NCI-H82 treated with DMSO at 0.1 percent for 48 hours (cell line): ENCODE measurements around the gene P2RY2.

Source experiments
- DNase-seq: peaks from one replicate; lab custom pipeline; 2025; ENCODE audit not compliant: unreplicated experiment; lab: John Stamatoyannopoulos, UW

Gene P2RY2

DNA sequence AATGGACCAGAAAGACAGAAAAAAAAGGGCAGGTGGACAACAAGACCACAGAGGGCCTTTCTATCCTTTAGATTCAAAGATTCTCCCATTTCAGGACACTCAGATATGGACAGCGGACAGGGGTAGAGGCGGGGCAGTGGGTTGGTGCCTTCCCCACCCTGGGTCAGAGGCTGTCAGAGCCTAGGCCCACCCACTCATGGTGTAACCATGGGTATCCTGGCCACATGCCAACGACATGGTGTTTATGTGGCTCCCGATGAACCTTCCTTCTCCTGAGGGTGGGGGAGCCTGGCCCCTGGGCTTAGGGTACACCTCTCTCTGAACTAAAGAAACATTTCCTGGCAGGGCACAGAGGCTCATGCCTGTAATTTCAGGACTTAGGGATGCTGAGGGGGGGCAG, 14.3 kb upstream of the P2RY2 start:
- DNase-seq, result no peak

DNA sequence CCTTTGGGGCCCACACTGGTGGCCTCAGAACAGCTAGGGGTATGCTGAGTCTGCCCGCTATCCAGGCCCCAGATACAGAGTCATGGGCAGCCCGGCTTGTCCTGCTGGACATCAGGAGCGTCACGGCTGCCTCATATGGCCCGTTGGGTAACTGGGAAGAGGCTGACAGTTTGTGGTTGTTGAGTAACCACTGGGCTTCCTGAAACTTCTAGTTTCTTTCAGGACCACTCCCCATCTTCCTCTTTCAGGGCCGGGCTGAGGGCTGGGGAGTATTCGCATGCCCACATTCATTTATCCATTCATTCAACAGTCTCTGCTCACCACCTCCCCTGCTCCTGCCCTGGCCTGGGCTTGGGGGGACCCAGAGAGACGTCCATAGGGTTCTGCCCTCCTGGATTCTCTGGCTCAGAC, 13.4 kb upstream of the P2RY2 start:
- no peak for DNase-seq

- peak; percentile 89 for DNase-seq
Observed at GRCh38 chr11:73205661-73206343, 12.3 kb upstream of the P2RY2 start.

- DNase-seq, result peak; percentile 25
Observed at GRCh38 chr11:73206801-73207200, 11.3 kb upstream of the P2RY2 start.

DNA sequence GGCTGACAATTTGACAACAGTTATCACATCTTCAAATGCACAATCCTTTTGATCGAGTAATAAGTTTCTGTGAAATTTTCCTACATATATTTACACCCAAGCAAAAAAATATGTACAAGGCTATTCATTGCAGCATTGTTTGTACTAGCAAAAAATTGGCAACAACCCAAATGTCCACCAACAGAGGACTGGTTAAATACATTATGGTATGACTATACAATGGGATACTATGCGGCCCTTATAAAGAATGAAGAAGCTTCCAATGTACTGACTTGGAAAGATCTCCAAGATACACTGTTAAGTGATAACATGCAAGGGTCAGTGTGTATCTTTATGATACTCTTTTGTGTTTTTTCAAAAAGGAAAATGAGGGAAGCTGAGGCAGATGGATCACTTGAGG, 8.2 kb upstream of the P2RY2 start:
- DNase-seq, result no peak

- DNase-seq, result no peak
Observed at GRCh38 chr11:73210916-73211667, 7.0 kb upstream of the P2RY2 start.

GRCh38 chr11:73213196-73214143, 4.6 kb upstream of the P2RY2 start:
- no peak for DNase-seq

DNA sequence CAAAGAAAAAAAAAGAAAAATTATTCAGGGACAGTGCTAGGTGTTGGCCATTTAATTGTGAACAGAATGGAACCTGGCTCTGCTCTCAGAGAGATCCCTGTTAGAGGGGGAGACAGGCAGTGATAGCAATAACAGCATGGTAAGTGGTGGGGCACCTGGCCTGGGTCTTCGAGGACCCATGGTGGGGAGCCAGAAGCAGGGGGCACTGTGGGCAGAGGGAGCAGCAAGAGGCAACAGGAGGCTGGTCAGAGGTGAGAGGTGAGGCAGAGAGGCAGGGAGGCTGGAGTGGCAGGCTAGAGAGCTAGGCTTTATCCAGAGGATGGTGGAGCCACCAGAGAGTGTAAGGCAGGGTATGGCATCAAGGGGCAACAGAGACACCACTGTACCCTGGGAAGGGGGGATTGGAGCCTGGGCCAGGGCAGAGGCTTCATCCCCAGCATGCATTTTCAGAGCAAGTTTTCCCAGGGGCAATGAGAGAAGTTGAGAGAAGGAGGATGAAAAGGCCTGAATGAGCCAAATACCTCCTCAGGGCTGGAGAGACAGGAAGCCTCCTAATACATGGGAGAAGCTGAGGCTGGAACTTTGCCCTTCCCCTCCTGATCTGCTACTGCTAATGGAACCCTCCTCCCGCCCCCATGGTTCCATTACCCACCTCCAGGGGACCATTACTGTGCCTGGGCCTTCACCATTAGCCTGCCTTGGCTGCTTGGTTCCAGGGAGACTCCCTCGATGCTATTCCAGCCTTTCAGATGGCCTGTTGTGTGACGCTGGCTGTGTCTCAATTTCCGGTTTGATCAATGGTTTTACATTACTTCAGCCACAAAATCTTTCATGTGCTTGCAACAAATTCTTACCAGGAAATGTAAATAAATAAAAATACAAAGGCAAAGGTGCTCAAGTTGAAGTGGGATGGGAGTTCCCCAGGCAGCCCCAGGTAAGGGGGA, 2.6 kb upstream of the P2RY2 start:
- DNase-seq, result no peak

DNA sequence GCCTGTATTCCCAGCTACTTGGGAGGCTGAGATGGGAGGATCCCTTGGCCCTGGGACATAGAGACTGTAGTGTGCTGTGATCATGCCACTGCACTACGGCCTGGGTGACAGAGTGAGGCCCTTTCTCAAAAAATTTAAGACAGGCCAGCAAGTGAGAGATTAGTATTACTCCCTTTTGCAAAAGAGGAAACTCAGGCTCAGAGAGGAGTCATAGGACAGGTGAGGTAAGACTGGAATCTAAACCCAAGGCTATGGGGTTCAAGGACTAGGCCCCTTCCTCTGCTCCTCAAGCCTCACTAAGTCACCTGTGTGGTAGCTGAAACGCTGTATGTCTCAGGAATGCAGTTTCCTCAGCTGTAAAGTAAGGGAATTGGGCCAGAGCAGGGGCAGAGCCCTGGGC, 1.6 kb upstream of the P2RY2 start:
- DNase-seq, result no peak

- DNase-seq, result no peak
Observed at GRCh38 chr11:73217131-73217809, 811 bp upstream of the P2RY2 start.

GRCh38 chr11:73217810-73218105, 323 bp upstream of the P2RY2 start:
- no peak for DNase-seq

DNA sequence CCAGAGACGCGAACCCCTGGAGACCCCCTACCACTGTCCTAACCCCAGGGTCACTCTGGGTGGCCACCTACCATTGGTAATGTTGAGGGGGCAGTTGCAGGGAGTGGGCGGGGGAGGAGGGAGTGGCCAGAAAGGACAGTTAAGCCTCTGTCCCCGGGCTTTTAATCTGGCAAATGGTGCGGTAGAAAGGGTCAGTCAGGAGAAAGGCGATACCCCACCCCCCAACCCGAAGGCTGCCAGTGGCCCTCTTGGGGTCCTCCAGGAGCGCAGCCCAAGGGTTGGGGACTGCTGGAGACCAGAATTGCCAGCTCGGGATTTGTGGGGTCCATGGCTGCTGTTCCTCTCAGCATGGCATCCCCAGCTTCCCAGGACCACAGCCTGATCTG, 742 bp downstream of the P2RY2 start:
- no peak for DNase-seq

DNA sequence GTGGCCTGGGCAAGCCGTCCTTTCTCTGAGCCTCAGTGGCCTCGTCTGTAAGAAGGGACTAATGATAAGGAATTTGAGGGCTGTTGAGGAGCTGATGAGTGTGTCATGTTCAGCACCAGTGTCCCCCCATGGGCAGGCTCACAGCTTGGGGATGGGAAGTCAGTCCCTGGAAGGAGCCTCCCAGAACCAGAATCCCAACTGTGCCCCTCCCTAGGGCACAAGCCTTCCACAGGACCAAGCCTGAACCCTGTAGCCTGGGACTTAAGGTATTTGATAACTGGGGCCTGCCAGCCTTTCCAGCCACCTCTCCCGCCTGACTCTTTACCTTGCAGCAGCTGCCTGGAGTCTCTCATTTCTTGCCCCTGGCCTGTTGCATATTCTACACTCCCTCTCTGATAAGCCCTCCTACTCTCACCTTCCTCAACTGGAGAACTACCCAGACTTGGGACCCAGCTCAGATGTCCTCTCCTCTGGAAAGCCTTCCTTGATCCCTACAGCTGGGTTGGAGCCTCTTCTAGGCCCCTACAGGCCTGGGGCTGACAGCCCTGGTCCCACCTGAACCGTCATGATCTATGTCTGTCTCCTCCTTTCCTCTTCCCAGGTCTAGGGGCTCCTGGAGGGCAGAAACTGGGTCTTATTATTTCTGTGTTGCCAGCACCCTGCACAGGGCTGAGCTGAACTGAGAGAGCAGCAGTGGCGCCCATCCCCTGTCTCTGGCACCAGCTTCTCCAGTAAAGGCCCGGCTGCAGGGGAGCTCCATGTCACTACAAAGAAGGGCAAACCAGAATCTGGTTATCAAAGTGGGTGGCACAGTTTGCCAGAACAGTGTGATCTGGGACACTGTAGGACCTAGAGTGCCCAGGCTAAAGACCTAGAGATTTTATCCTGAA, 1.6 kb downstream of the P2RY2 start:
- DNase-seq, result no peak

- DNase-seq, result no peak
Observed at GRCh38 chr11:73221451-73221850, 3.4 kb downstream of the P2RY2 start.

DNA sequence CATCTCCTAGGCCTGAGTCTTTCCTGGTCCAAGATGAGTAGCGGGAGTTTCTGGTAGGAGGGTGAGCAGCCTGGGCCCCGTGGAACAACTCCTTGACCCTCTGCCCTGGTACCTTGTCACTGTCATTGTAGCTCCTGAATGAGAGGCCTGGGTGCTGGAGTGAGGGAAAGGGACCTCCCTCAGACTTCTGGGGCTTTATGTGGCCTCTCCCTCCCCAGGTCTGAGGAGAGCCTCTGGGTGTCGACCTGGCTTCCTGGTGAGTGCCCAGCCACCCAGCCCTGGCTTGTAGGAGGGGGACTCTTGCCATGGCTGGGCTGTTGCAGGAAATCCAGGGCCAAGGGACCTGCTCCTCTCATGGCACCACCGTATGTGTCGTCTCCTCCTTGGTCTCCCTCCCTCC, 3.9 kb downstream of the P2RY2 start:
- DNase-seq, result no peak

GRCh38 chr11:73223998-73224730, 6.1 kb downstream of the P2RY2 start:
- DNase-seq, result no peak

DNA sequence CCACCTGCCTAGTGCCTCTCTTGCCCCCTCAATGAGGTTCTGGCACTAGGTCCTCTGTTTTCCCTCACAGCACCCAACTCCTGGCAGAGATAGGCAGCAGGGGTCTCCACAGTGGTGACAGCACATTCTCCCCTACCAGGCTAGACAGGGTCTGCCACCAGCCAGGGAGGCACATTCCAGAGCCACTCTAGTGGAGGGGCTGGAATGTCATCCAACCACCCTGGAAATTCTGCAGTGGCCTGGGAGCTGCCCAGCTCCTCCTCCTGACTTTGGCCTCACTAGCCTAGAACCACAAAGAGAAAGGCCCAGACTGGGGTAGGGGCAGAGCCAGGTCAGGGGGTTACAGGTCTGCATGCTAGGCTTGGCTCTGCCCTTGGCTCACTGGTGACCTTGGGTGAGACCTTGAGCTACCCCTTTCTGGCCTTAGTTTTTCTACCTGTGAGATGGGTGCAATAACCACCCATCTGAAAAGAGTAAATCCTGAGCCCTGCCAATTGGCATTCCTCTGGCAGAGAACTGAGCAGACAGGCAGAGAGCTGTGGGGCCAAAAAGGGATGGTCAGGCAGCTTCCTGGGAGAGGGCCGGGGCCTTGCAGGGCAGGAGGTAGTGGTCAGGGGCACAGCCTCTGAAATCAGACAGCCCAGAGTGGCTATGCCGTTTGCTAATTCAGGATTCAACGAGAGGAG, 7.1 kb downstream of the P2RY2 start:
- DNase-seq, result no peak

DNA sequence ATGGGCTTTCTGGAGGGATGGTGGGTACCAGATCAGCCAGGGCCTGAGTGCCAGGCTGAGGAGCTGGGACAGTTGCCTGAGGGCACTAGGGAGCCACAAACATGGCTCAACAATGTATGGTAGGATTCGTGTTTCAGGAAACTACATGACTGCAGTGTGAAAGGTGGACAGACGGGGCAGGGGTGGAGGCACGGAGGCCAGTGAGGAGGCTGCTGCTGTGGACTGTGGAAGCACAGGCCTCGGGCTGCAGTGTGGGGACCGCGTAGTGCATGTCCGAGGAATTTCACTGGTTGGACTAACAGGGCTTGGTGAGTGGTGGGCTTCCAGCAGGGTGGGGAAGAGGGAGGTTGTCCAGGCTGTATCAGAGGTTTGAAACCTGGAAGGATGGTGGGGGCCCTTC, 7.8 kb downstream of the P2RY2 start:
- DNase-seq, result no peak
